Caco-2 (cell line): ENCODE data around the gene MTFMT. TPM values are rescaled to one million over a fixed set of nuclear protein-coding genes. Genes with fewer than 3 reads are reported as not detected.

ENCODE experiments used
- BruUV-seq: library from RNA; stranded (reverse); fragments of 400-500 nt; replicated peaks from 2 replicates; lab custom pipeline; 2021; lab: Mats Ljungman, UMichigan
- CTCF ChIA-PET: fragments of 300-600 bp; sonication (Branson Sonifier 250); formaldehyde crosslinking; loops from one replicate; lab custom pipeline; 2022; ENCODE audit warnings: antibody characterized with exemption; lab: Charles Lee
- POLR2A ChIA-PET: fragments of 300-600 bp; sonication (Branson Sonifier 250); formaldehyde crosslinking; loops from one replicate; lab custom pipeline; 2022; ENCODE audit warnings: antibody characterized with exemption; lab: Charles Lee
- DNase-seq, 2 experiments: peaks; one replicate each; pipeline versions ENCODE4 v3.0.0 to v3.0.0-alpha.2; 2020 to 2022
- H3K27me3 ChIP-seq: replicated peaks from 2 replicates; pipeline ENCODE4 v1.6.0; 2011; ENCODE audit warnings: low read length; ENCODE audit not compliant: control insufficient read depth, insufficient read depth
- H3K36me3 ChIP-seq: 2 replicates; pipeline ENCODE4 v1.5.1; 2011; ENCODE audit warnings: low read length; ENCODE audit not compliant: control insufficient read depth, insufficient read depth
- H3K4me1 ChIP-seq: fragments of 250-450 bp; sonication (Bioruptor Pico); 2 replicates; pipeline ENCODE4 v1.5.1; 2020; ENCODE audit warnings: mild to moderate bottlenecking
- H3K4me3 ChIP-seq: 2 replicates; pipeline ENCODE4 v1.5.1; 2011; ENCODE audit warnings: low read depth, mild to moderate bottlenecking, control low read depth, low read length
- H3K9me3 ChIP-seq: fragments of 250-450 bp; sonication (Bioruptor Pico); 2 replicates; pipeline ENCODE4 v1.5.1; 2020; ENCODE audit warnings: mild to moderate bottlenecking, moderate library complexity
- H3K27ac Mint-ChIP-seq: one replicate; pipeline ENCODE4 v1.8.0; 2022; ENCODE audit warnings: mixed read lengths; ENCODE audit not compliant: unreplicated experiment
- H3K27me3 Mint-ChIP-seq: one replicate; pipeline ENCODE4 v1.8.0; 2022; ENCODE audit warnings: mixed read lengths; ENCODE audit not compliant: insufficient read depth, unreplicated experiment
- H3K36me3 Mint-ChIP-seq: one replicate; pipeline ENCODE4 v1.8.0; 2022; ENCODE audit warnings: mild to moderate bottlenecking, mixed read lengths; ENCODE audit not compliant: insufficient read depth, unreplicated experiment
- H3K4me1 Mint-ChIP-seq: one replicate; pipeline ENCODE4 v1.8.0; 2022; ENCODE audit warnings: low read depth, mixed read lengths; ENCODE audit not compliant: unreplicated experiment
- H3K4me3 Mint-ChIP-seq: one replicate; pipeline ENCODE4 v1.8.0; 2022; ENCODE audit warnings: mild to moderate bottlenecking, moderate library complexity, mixed read lengths; ENCODE audit not compliant: unreplicated experiment
- H3K9me3 Mint-ChIP-seq: one replicate; pipeline ENCODE4 v1.8.0; 2022; ENCODE audit warnings: mixed read lengths; ENCODE audit not compliant: unreplicated experiment
- CTCF ChIP-seq, 2 experiments: fragments of 200-600 bp in 1 of 2; IDR thresholded peaks; 1 replicate in 1 of 2; 2 replicates in 1 of 2; pipeline versions ENCODE4 v1.5.1 to v1.8.0; 2011 to 2022; ENCODE audit warnings: antibody characterized with exemption in 1 of 2, control low read depth in 1 of 2, inconsistent platforms in 1 of 2, low read depth in 1 of 2, low read length in 1 of 2, mild to moderate bottlenecking in 1 of 2, moderate library complexity in 1 of 2; ENCODE audit not compliant: insufficient read depth in 1 of 2, severe bottlenecking in 1 of 2, unreplicated experiment in 1 of 2
- intact Hi-C: fragments of 100-400 bp; cut with micrococcal nuclease; formaldehyde crosslinking; loops from one replicate; pipeline ENCODE4 v1.10.0; 2022; ENCODE audit not compliant: unreplicated experiment
- total RNA-seq: library from RNA; stranded (reverse); gene quantifications from 2 replicates; pipeline ENCODE4 v1.2.3, GENCODE V29; 2022

The MTFMT gene
- total RNA-seq, 1 experiment from 2014 or later: 24.7 TPM

GRCh38 chr15:65069179-65069578 is 39.7 kb upstream of the MTFMT start:
- H3K4me1 Mint-ChIP-seq: peaks cover 13% of the 10 kb centered on the region
- ChIA-PET POLR2A (interaction anchor here (0.8 kb wide), 1 partner anchor 217 kb away, joined by 4 read pairs; the partner anchor contains the start of gene PARP16), CTCF (interaction anchor here (0.6 to 1.1 kb wide), 2 partner anchors 21 to 116 kb away, joined by 3 to 5 read pairs; partner anchors contain the start of gene CLPX)
- no peak overlapping the region for H3K4me3 Mint-ChIP-seq
- H3K9me3 ChIP-seq: peaks cover 4% of the 10 kb centered on the region; the same call in 1 of the 2 replicates
- no peaks in the 10 kb centered on the region for H3K36me3 Mint-ChIP-seq
- H3K4me1 ChIP-seq: peaks cover 8% of the 10 kb centered on the region
- TF ChIP-seq CTCF (IDR thresholded peaks at IDR 0.05; ENCODE audit: insufficient read depth in 1 of 2, low read depth in 1 of 2, low read length in 1 of 2, severe bottlenecking in 1 of 2, unreplicated experiment in 1 of 2): no peak
- intact Hi-C loops: no loop called here
- H3K27me3 ChIP-seq: no peaks in the 10 kb centered on the region
- no peak overlapping the region for H3K27ac Mint-ChIP-seq
- no peaks in the 10 kb centered on the region for H3K36me3 ChIP-seq
- H3K27me3 Mint-ChIP-seq: no peaks in the 10 kb centered on the region
- DNase-seq: no peak
- no peaks in the 10 kb centered on the region for H3K9me3 Mint-ChIP-seq
- H3K4me3 ChIP-seq: no peak overlapping the region
- BruUV-seq: no TSS peak

GRCh38 chr15:65068403-65068788 is 39.0 kb upstream of the MTFMT start:
- intact Hi-C loops: no loop called here
- no peak for TF ChIP-seq CTCF (IDR thresholded peaks at IDR 0.05; ENCODE audit: insufficient read depth in 1 of 2, low read depth in 1 of 2, low read length in 1 of 2, severe bottlenecking in 1 of 2, unreplicated experiment in 1 of 2)
- Histone ChIP-seq H3K4me3 (peak overlapping the region; percentile 41), H3K27me3 (no peaks in the 10 kb centered on the region), H3K4me1 (peaks cover 8% of the 10 kb centered on the region), H3K36me3 (no peaks in the 10 kb centered on the region), H3K9me3 (peaks cover 2% of the 10 kb centered on the region; the same call in 1 of the 2 replicates)
- ChIA-PET CTCF (interaction anchor here (0.7 to 1.1 kb wide), 2 partner anchors 14 kb away, joined by 3 to 4 read pairs; no protein-coding TSS in a partner anchor), POLR2A (interaction anchor here (0.8 to 1.0 kb wide), 2 partner anchors 21 to 218 kb away, joined by 3 to 4 read pairs; partner anchors contain the start of gene PARP16)
- no peaks in the 10 kb centered on the region for H3K36me3 Mint-ChIP-seq
- BruUV-seq: TSS peak; percentile 61
- peak overlapping the region; percentile 22 for H3K27ac Mint-ChIP-seq
- H3K4me3 Mint-ChIP-seq: peak overlapping the region; percentile 62
- no peak for DNase-seq
- no peaks in the 10 kb centered on the region for H3K27me3 Mint-ChIP-seq
- peaks cover 13% of the 10 kb centered on the region for H3K4me1 Mint-ChIP-seq
- no peaks in the 10 kb centered on the region for H3K9me3 Mint-ChIP-seq

GRCh38 chr15:65067645-65068402 is 38.4 kb upstream of the MTFMT start, which contains the start of gene RASL12:
RASL12 (minus strand) TSS chr15:65067991; CDS start chr15:65067835, 156 bp downstream.
- intact Hi-C loops: no loop called here
- H3K4me3 Mint-ChIP-seq: peak within 1 kb of the TSS; percentile 74
- Histone ChIP-seq H3K36me3 (no peaks in the 10 kb centered on the region), H3K4me1 (peaks cover 9% of the 10 kb centered on the region), H3K27me3 (no peaks in the 10 kb centered on the region), H3K4me3 (peak within 1 kb of the TSS; percentile 41), H3K9me3 (no peaks in the 10 kb centered on the region; the same call in 1 of the 2 replicates)
- no peaks in the 10 kb centered on the region for H3K36me3 Mint-ChIP-seq
- ChIA-PET POLR2A (interaction anchor here (0.8 to 1.1 kb wide), 3 partner anchors 12 to 219 kb away, joined by 3 to 4 read pairs (median 3); partner anchors contain the start of gene PARP16), CTCF (interaction anchor here (0.7 to 1.8 kb wide), 4 partner anchors 13 to 15 kb away, joined by 3 to 8 read pairs (median 4); no protein-coding TSS in a partner anchor)
- H3K27me3 Mint-ChIP-seq: no peaks in the 10 kb centered on the region
- H3K9me3 Mint-ChIP-seq: no peaks in the 10 kb centered on the region
- peak in 1 of 2 experiments; percentile 37 for DNase-seq
- H3K4me1 Mint-ChIP-seq: peaks cover 13% of the 10 kb centered on the region
- TF ChIP-seq CTCF (IDR thresholded peaks at IDR 0.05; ENCODE audit: insufficient read depth in 1 of 2, low read depth in 1 of 2, low read length in 1 of 2, severe bottlenecking in 1 of 2, unreplicated experiment in 1 of 2): no peak
- peak within 1 kb of the TSS; percentile 67 for H3K27ac Mint-ChIP-seq
- no TSS peak for BruUV-seq
